Endometrial microvascular endothelial cells (primary cell): Measurements from ENCODE around the gene TMEM154. TPM values are rescaled to one million over a fixed set of nuclear protein-coding genes. Genes with fewer than 3 reads are reported as not detected.

Experiments
- in situ Hi-C: cut with HindIII; loops from 2 replicates; pipeline ENCODE4 v1.10.0; 2017; ENCODE audit warnings: low sequenced_read_pairs, low pct_unique_long_range_greater_than_20kb; ENCODE audit errors: inconsistent ontology term
- total RNA-seq: library from RNA; depleted of rRNA; stranded (reverse); fragments of >200 nt; gene quantifications from one replicate; pipeline ENCODE4 v1.2.3, GENCODE V29; 2015; ENCODE audit errors: inconsistent ontology term

TMEM154 gene
- total RNA-seq, 1 donor from 2014 or later = 7.0 TPM

GRCh38 chr4:152698089-152698499 lies 18.3 kb upstream of the TMEM154 start:
- in situ Hi-C loops = no loop called here

GRCh38 chr4:152697284-152698088 lies 17.7 kb upstream of the TMEM154 start:
- in situ Hi-C loops = no loop called here

DNA sequence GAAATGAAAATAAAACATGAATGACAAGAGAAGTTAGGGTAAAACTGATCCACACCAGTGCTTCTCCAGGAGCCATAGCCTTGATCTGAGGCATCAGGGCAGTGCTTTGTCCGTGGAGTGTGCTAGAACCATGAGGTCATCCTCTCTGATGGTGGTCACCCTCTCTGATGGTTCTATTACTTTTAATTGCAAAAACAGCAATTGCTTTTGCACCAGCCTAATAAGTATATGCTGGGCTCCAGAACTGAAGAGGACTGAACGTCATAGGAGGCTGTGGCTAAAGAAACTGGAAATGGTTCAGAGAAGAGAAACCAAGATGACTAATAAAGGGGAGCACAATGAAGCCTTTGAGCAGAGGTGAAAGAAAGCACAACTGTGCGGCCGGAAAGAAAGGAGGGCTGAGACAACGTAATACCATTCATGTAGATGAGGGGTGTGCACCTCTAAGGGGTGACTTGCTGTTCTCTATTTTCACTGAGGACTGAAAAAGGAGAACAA lies 17.0 kb upstream of the TMEM154 start:
- in situ Hi-C loops = no loop called here

DNA sequence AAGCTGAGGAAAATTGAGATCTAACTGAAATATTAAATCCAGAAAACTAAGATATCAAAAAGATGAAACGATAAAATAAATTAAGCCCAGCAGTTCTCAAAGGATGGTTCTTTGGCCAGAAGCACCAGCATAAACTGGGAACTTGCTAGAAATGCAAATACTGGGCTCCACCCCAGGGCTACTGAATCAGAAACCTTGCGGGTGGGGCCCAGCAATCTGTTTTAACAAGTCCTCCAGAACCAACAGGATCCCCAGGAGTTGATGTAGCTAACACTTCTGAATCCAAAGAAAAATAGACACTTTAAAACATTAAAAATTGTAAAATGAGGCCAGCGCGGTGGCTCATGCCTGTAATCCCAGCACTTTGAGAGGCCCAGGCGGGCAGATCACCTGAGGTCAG lies 14.1 kb upstream of the TMEM154 start:
- in situ Hi-C loops = no loop called here

DNA sequence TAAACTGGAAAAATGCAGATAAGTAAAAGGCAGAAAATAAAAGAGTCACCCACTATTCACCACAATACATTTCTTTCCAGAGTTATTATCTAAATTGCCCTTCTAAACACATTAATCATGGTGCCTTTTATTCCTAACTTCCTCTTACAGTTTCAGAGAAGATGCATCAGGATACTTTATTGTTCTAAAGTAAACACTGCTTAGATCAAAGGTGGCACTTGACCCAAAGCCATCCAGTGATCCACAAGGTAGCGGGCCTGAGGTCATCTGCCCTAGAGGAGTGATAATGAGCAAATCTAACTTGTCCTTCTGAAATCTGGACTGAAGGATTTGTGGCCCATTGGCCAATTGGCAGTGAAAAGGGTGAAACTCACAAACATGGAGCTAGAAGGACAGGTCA lies 12.0 kb upstream of the TMEM154 start:
- in situ Hi-C loops = no loop called here

DNA sequence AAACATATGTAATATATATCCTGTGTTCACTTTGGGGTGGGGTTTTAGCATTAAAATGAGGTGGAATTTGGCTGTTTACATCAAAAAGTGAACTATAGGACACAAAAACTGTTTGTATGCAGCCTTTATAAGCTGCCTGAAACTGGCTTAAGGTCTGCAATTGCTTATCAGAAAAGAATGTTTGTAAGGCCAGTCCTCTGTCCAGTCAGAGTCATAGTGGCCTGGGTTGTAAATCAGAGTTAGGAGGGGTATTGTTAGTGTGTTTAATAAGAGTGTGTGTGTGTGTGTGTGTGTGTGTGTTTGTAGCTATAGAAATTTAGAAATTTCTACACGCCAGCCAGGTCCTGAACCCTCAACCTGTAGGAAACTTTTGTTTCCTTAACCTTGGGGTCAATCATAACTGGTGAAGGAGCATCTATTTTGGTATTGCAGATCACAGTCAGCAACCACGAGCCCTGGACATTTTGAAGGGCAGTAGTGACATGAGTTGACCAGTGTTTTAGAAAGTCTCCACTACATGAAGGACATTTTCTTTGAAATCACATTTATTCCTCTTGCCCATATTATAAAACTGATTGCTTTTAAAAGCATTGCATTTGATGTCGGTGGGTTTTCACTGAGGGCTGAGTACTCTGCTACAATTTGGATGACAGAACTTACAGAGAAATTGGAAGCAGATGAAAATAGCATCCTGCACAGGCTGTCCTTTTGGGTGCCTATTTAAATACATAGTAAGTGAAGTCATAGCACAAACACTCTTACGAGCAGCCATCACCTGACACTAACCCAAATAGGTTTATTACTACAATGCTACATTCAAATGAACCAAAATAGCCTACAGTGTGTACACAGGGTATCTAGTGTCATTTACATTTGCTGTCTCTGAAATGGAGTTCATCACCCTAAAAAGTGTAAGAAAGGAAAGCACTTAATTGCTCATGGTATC lies 11.2 kb upstream of the TMEM154 start:
- in situ Hi-C loops = no loop called here

- in situ Hi-C loops = no loop called here
Measured at GRCh38 chr4:152689615-152690501, 10.1 kb upstream of the TMEM154 start.

DNA sequence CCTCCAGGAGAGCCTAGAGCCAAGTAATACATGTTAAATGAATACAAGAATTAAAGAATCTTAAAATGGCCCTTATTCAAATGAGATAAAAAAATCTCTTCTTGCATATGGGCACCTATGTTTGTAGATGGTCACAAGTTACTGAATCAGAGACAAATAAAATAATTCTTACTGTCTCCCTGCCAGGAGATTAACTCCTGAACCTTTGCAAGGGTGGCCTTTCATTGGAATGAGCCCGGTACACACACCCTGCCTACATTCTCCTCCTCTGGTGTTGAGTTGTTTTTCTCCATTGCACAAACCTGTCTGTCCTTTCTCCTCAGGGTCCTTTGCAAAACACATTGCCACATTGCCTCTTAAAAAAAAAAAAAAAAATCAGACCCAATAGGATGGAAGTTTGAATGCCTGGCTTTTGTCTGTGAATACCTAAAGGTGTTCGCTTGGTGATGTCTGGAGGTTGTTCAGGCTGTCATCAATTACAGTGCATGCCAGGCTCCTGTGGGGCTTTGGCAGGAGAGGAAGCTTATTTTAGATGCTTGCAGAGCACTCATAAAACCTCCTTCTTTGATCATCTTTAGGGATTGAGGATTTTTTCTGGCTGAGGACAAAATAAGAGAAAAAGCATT lies 8.3 kb upstream of the TMEM154 start:
- in situ Hi-C loops = no loop called here

DNA sequence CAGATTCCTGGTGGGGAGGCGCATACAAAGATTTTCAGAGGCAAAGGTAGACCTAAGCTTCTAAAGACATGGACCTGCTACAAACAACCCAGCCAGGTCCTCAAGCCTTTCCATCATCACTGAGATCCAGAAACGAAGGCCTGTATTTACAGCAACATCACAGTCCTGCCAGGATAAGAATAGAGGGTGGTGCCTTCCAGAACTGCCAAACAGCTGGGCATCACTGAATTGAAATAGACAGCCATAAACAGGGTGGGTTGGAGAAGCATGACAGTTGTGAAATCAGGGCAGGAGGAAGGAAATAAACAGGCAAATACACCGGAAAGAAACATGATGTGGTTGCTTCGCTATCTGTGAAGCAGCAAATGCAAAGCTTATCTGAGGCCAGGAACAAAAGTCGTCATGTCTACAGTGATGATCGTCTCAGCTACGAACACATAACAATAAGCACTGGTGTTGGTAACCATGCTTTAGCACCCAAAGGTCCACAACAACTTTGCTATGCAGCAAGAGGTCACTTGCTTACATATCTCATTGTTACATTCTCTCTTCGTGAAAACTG lies 6.7 kb upstream of the TMEM154 start:
- in situ Hi-C loops = no loop called here

- in situ Hi-C loops = no loop called here
Measured at GRCh38 chr4:152684587-152684986, 4.8 kb upstream of the TMEM154 start.

DNA sequence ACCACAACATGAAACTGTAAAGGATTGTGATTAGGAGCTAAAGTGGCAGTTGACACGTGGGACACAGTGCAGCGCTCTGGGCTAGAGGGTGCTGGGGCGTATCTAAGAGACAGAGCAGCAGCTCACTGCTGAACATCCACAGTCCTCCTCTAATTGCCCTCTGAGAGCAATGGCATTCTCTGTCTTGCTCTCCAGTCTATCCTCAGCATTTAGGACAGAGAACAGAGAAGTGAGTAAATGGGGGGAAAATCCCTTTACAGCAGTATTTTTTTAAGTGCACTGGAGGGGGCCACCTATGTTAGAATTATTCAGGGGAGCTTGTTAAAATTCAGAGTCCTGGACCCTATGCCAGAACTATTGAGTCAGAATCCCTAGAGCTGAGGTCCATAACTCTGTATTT lies 4.2 kb upstream of the TMEM154 start:
- in situ Hi-C loops = no loop called here

- in situ Hi-C loops = no loop called here
Measured at GRCh38 chr4:152682143-152682941, 2.5 kb upstream of the TMEM154 start.

DNA sequence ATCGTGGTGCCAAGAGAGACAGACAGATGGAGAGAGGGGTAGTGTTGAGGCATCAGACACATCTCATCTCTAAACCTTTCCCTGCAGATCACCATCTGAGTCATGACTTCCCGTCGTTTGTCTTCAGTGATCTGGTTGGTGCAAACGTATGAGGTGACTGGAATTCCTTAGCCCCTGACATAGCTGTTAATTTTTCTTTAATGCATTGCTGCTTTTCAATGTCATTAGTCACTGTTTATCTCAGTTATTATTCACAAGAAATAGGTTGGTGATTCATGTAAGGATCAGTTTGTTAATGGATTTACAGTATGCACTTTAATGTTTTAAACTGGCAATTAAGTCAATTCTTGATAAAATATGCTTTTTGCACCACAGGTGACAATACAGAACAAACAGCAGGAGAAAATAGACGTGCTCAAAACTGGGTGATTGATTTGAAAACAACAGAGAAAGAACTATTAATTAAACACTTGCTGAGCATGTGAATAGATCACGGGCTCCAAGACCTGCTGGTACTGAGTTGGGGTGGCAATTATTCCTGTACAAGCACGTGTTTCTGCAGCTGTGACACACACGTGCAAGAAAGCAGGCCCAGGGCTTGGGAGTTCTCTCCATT lies 1.3 kb upstream of the TMEM154 start:
- in situ Hi-C loops = no loop called here

GRCh38 chr4:152678841-152679240 lies 956 bp downstream of the TMEM154 start:
- in situ Hi-C loops = no loop called here

- in situ Hi-C loops = no loop called here
Measured at GRCh38 chr4:152677117-152677516, 2.7 kb downstream of the TMEM154 start.

DNA sequence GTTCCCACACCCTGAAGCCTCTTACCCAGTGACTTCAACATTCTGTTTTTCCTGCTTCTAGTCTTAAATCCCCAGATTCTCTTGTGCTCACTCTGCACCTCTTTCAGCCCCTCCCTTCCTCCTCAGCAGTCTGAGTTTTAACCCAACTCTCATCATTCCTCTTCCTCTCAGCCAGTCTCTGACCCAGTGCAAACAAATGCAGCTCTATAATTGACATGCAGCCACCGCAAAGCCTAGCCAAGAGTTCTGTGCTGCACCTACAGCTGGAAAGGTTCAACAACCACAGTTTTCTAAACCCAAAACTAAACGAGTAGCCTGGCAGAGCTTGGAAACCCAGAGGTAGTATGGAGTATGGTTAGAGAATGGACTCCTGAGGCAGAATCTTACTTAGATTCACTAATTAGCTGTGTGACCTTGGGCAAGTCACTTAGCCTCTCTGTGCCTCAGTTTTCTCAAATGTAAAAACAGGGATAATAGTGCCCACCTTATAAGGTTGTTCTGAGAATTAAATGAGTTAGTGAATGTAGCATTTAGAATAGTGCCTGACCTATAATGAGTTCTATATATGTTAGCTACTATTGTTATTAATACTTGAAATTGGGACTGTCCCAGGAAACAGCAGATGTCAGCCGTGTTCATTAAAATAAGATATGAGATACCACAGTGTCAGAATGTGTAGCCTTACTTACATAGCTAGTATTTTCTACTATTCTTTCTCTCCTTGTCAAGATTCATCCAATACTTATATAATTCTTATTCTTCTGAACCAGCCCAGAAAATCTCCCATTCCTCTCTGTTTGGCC lies 3.5 kb downstream of the TMEM154 start:
- in situ Hi-C loops = no loop called here
